ENCODE data around the gene ACOXL.

The ACOXL gene

DNA sequence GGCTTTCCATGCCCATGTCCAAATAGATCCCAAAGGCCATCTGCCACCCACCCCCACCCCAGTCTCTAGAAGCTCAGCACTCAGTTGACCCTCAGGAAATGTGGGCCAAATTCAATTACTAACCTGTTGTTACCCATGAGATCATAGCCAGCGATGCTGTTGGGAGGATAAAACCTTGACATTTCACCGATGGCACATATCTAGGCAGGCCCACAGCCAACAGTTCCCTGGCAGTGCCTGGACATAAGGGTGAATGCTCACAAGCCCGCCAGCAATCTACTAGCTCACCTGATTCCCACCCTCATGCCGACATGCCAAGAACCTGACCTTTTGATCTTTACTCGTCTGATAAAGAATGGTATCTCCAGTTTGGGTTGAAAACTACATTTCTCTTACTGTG, 11.8 kb upstream of the ACOXL start:
- no peak for DNase-seq

DNA sequence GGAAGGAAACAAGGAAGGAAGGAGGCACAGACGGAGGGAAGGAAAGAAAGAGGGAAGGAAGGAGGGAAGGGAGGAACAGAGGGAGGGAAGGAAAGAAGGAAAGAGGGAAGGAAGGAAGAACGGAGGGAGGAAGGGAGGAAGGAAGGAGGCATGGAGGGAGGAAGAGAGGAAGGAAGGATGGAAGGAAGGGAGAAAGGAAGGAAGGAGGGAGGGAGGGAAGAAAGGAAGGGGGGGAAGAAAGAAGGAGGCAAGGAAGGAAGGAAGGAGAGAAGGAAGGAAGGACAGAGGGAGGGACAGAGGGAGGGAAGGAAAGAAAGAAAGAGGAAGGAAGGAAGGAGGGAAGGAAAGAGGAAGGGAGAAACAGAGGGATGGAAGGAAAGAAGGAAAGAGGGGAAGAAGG, 7.6 kb upstream of the ACOXL start:
- no peak for DNase-seq

DNA sequence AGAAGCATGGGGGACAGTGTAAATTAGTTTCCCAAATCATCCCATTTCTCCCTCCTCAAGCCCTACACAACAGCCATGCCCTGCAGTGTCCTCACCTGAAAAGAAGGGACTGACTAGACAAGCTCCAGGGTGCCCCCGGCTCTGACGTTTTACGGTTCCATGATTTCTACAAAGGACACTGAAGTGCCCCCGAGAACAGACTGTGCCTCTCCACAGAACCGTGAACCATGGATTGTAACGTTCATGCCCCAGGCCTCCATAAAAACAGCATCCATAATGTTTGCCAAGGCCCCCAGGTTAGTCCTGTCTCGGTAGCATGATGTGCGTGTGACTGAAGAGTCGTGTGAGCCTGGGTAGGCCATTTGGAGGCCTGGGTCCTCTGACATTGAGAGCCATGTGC, 7.0 kb upstream of the ACOXL start:
- no peak for DNase-seq

DNA sequence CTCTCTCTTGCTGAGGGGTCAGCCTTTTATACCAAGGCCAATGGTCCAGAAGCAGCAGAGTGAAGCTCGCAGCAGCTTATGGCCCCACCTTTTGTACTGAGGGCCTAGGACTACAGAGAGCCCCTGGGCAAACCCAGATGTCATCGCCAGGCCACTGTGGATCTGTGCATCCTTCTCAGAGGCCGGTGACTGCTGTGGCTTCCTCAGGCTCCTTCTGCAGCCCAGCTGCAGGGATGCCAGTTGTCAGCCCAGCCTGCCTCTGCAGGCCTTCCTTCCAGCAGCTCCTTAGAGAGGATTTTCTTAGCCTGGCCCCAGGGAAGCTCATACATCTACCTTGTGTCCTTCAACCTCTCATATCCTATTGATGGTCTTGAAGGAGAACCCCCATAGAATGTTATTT, 6.5 kb upstream of the ACOXL start:
- DNase-seq, result no peak

DNA sequence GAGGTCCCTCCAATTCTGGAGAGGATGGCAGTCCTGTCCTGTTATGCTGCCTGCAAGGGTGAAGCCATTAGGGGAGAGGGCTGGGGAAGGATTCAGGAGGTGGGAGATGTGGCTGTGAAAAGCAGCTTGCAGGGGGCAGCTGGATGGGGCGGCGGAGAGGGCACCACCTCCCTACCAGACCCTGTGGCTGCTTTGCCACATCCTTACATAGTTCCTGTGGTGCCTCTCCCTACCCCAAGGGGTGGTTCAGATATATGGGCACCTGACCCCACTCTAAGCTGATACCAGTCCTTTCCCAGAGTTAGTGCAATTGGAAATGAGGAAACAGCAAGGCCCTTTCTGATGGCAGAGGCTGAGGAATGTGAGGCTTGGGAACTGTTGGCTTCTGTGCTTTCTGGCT, 6.1 kb upstream of the ACOXL start:
- DNase-seq, result no peak

DNA sequence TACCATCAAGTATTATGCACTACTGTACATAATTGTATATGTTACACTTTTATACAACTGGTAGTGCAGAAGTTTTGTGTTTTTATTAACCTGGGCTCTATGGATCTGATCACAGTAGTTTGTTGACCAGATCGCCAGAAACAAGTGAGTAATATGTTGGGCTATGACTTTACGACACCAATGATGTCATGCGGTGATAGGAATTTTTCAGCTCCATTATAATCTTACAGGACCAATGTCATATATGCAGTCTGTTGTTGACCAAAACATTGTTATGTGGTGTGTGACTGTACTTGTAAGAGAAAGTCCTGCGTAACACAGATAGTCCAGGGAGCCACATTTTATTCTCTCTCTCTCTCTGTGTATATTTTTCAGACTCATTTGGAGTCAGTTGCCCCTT, 4.5 kb upstream of the ACOXL start:
- DNase-seq, result no peak

DNA sequence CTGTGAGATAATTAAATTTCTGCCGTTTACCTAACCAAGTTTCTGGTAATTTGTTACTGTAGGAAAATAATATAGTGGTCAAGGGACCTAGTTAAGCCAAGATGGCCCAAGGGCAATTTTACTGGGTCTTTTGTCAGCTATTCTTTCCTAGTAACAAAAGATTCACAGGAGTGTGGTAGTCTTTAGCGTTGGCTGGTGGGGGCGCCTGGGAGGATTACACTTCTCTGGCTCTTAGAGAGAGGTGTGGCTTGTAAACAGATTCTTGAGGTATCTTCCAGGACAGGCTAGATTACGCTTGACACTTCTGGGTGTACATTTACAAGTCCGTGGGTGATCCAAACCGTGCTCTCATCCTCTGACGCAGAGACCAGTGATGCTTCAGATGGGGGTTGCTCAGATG, 3.3 kb upstream of the ACOXL start:
- no peak for DNase-seq

DNA sequence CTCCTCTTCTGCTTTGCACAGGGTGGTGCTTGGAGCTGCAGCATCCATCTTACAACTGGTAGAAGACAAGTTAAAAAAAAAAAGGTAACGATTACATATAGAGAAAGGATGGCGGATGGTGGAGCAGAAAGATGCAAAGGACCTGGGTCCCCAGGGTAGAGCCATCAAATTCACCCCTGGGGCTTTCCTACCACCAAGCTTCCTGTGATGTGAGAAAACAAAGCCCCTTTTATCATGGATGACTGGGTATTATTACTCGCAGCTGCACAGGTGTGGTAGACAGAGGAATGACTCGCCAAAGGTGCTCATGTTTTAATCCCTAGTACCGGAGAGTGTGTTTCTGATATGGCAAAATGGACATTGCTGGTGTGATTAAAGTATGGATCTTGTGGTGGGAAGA, 1.3 kb upstream of the ACOXL start:
- DNase-seq, result no peak

DNA sequence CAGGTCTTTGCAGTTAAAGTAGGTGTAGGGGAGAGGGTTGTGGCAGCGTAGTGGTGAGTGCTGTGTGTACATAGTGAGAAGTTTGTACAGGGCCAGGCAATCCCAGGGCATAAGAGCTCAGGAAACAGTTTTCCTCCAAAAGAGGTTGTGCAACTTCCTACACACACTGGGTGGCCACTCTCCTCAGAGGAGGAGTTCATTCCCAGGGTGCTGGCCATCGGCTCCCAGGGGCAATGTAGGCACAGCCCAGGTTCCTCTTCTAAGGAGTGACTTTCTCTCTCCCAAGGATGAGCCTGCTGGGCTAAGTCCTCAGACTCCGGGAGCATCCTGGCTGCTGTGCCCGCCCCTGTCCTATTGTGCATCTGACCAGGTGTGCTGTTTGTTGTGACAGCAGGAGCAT, 3.0 kb downstream of the ACOXL start:
- DNase-seq, result no peak

DNA sequence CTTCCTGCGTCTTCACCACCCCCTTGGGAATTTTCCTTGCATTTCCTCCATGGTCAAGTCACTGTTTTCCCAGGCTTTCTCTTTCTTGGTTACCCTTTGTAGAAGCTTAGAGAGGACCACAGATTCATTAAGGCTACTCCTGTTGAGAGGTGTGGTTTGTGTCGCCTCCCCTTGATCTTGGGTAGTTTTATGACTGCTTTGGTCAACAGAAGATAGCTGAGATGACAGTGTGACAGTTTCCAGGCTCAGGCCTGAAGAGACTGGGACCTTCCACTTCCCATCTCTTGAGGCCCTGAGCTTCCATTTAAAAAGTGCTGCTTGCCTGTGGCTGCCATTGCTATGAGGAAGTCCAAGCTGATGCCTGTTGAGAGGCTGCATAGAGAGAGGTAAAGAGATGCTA, 5.4 kb downstream of the ACOXL start:
- DNase-seq, result no peak

DNA sequence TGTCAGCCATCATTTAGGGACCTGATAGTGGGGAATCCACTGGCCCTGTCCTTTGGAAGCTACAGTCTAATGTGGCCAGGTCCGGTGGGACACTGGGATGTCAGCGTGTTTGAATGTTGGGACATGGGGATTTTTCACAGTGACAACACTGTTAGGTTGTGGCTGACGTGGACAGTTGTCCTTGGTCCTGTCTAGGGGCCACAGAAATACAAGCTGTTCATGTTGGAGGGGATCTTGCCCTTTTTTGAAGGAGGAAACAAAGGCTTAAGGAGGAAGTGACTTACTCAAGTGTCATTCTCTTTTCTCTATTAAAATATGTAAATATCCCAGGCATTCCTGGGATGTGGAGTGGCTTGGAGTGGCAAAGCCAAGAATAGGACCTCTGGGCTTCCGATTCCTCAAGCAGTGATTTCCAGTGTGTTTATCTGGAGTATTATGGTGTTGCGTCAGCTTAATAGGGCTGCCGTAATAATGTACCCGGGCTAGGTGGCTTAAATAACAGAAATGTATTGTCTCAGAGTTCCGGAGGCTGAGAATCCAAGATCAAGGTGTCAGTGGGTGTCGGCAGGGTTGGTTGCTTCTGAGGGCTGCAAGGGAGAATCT, 8.5 kb downstream of the ACOXL start:
- DNase-seq, result no peak

DNA sequence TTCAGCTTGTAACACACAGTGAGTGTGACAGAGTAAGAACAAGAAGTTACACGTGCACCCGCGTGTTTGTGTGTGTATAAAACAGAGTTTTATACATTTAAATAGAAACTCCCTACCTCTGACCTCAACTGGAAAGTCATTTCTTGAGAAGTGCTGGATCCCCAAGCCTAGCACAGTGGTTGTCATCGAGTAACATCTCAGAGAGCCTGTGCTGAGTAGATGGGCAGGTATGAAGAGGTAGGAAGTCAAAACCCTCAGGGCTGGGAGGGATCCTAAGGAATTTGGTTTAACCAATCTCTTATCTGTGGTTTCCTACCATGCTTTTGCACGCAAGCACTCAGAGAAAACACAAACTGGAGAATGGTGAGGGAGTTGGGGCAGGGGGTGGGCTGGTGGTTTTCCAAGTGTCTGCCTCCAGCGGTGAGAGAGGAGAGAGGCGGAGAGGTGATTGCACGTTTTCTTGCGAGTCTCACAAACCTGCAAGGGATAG, 9.2 kb downstream of the ACOXL start:
- no peak for DNase-seq

DNA sequence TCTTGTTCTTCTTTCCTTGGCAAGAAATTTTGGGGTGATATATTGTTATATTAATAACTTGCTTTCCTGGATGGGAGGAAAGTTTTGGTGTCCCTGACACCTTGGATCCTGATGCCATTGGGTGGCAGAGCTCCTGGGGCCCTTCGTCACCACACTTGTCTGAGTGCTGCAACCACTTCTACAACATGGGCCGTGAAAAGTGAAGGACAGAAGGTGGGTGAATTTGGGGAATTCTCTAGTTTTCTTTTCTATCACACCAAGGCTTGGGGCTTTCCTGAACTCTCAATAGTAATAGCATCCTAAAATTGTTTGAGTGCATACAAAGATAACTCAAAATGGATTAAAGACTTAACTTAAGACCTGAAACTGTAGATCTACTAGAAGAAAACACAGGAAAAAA, 10.0 kb downstream of the ACOXL start:
- DNase-seq, result no peak

DNA sequence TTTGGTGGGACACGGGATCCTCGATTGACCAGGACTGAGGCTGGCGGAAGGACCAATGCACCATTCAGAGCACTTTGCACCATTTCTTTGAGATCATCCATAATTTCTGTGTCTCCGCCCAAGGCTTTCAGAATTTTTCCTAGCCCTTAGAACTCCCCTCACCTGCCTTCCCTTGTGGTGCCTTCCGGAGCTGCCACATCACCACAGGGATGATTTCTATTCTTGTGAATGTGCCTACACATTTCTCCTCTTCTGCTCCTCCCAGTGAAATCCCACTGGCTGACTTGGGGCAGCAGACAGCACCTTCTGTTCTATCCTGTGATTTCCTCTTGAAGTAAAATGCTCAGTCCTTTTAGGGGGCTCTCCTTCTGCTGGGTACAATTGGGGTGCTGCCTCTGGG, 11.2 kb downstream of the ACOXL start:
- no peak for DNase-seq

DNA sequence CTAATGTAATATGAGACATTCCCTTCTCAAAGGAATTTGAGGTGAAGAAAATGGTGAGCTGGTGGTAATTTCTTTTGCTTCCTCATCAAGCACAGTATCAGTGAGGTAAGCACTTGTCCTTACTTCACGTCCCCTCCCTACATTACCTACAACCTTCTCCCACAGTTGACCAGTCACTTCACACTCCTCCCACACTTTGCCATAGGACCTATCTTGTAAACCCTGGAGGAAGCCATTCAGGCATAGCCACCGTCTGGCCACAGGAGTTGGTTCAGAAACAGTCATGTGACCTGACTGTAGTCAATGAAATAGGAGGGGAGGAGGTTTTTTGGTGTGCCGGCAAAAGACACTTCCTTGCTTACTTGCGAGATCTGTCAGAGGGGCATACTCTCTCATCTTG, 12.1 kb downstream of the ACOXL start:
- DNase-seq, result no peak

DNA sequence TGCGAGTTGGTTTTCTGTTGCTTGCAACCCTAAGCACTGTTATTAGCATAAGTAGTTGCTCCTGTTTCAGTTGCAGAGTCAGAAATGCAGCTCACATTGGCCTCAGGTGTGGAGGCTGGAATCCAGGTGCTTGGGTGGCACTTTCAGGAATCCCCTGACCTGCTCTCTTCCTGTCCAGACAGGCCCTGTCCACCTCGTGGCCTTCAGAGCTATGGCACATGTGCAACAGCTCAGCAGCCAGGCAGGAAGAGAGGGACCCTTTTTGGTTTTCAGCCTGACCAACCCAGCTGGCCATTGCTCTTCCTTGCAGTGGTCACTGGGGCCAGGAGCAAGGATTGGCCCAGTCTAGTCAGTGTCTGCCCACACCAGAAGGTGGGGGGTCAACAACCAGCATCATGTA, 12.7 kb downstream of the ACOXL start:
- no peak for DNase-seq

DNA sequence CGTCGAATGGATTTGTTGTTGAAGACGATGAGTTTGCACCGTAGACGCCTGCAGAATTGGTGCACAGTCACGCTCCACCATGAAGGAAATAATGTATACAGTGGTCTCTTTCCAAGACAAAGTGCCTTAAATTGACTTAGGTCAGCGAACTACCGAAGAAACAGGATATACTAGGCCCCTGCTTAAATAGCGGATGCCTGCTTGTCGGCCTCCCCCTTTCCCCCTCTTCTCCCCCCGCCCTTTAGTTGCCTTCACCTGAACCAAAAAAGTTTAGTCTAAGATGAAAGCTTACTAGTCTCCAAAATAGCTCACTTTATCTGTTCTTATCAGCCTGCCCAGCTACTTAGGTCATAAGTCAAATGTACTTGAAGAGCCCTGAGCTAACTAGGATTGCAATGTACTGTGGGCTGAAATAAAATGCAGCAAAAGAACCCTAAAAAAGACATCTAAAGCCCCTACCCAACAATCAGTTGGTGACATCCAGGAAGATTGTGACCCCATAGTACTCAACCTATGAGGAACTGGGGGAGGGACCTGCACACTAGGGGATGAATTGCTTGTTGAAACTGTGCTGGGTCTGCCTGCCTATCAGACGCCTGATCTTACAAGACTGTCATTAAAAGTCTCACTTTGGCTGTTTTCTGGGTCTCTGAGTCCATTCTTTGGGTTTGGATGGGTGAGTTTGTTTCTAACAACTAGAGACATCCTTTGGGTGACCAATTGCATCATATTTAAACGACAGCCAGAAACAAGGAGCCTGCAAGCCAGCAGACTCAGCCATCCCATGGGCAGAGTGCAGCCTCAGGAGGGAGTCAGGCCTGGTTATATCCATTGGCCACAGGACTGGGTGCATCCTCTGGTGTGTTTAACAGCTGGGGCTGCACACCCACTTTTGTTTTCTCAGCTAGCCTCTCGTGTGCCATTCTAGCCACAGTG, 14.5 kb downstream of the ACOXL start:
- no peak for DNase-seq

DNA sequence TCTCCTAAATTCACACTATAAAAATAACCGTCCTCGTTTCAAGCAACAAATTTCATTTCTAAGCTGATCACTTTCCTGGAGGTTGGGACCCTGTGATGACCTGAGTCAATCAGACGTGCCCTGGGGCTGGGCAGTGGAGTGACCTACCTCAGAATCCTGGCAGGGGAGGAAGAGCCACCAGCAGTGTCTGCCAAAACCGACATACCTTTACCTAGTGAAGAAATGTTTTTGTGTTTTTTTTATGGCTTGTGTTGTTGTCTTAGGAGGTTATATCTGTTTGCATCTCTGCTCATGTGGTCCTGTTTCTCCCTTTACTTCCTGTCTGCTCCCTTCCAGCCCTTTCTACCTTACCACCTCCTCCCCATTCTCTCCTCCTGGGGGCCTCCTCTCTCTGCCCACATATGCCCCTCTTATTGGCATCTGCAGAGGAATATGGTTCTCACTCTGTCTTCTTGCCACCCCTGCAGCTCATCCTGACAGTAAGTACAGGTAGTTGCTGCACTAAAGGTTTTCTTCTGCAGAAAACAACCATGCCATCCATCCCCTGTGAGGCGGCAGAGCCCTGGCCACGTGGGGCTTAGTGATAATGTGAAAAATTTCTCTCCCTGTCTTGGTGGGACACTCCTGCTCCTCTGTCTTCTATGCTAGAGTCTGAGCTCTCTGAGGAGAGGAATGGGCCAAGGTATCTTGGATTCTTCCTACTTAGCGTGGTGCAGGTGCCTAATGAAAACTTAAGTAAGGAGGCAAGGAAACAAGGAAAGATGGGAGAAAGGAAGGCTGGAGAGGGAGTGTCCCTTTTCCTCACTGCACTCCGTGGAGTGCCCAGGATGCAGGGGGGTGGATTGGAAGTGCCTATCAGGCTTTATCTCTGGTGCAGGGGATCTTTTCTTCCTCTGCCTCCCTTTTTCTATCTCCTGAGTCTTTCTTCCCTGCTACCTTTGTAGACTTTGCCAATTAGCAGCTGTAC, 15.4 kb downstream of the ACOXL start:
- no peak for DNase-seq

DNA sequence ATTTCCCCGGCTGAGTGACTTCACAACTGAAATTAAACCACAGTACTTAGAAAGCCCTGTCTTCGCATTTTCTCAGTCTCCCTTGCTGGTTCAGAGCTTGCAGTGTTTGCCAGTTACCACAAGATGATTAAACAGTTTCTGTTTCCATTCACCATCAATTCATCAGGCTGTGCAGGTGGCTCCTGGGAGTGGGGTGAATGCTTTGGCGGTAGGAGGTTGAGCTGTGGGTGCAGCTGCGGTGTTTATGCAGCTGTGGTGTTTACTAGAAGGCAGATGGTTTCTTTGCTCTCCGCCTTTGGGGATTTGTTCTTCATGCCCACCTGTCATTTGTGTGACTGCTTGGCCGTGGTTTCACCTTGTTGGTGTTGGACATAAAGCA, 16.1 kb downstream of the ACOXL start:
- DNase-seq, result peak; percentile 73

DNA sequence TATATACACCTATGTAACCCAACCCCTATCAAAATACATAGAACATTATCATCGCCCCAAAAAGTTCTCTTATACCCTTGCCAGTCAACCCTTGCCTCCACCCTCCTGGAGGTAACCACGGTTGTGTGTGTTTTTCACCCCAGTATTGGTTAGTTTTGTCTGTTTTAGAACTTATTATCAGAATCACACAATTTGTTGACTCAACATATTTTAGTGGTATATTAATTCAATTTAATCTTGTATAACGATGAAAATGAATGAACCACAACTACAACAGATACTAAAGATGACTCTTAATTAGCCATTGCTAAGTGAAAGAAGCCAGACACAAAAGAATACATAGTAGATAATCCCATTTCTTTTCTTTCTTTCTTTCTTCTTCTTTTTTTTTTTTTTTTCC, 19.3 kb downstream of the ACOXL start:
- DNase-seq, result no peak

DNA sequence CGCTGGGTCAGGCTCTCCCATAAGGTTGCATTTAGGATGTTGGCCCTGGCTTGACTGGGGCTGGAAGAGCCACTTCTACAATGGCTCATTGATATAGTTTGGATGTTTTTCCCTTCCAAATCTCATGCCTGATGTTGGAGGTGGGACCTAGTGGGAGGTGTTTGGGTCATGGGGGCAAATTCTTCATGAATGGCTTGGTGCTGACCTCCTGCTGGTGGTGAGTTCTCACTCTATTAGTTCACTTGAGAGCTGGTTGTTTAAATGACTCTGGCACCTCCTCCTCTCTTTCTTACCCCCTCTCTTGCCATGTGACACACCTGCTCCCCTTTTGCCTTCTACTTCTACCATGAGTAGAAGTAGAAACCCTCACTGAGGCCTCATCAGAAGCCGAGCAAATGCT, 20.5 kb downstream of the ACOXL start:
- no peak for DNase-seq

DNA sequence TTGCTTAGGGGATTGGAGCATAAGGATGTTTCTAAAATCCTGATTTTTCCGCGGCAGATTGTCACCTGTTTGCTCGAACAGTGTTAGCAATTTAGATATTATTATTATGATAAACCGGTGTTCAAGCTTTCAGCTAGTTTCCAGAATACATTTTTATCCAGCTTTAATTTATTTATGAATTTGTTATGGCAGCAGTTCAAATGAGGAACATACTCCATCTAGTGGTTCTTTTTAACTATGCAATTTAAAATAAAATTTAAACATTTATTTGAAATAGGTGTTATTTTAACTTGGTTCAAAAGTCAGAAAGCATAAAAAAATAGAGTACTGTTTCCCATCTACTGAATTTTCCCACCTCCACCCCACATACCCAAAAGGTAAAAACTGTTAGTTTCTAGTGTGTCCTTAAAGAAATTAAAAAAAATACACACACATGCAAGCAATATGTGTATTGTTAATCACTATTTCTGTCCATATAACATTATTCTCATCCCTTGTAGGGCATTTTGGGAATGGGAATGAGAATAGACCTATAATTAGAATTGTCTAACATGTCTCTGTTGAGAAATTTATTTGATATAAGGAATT, 23.2 kb downstream of the ACOXL start:
- DNase-seq, result no peak

DNA sequence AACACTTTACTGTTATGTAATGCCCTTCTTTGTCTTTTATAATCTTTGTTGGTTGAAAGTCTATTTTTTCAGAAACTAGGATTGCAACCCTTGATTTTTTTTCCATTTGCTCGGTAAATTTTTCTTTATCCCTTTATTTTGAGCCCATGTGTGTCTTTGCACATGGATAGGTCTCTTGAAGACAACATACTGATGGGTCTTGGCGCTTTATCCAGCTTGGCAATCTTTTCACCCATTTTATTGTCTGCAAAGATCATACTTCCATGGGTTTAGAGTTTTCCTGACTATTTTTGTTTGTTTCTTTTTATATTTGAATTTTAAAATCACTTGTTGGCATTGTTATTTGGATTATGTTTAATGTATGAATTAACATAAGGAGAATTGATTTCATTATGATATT, 27.0 kb downstream of the ACOXL start:
- no peak for DNase-seq
